Chondrocyte (in vitro differentiated cells): Measurements from ENCODE around the gene TAGLN3. TPM values are rescaled to one million over a fixed set of nuclear protein-coding genes. Genes with fewer than 3 reads are reported as not detected.
A peak's percentile ranks its signal among the peaks of the same experiment; 100 is the strongest.

ENCODE experiments used
- DNase-seq: peaks from one replicate; pipeline ENCODE4 v3.0.0; 2021; ENCODE audit warnings: mixed read lengths, low spot score
- H3K27ac Mint-ChIP-seq: one replicate; pipeline ENCODE4 v1.8.0; 2021; ENCODE audit warnings: mild to moderate bottlenecking, moderate library complexity, mixed read lengths; ENCODE audit not compliant: unreplicated experiment
- H3K27me3 Mint-ChIP-seq: 2 replicates; pipeline ENCODE4 v1.8.0; 2021; ENCODE audit warnings: low read depth, mixed read lengths
- H3K36me3 Mint-ChIP-seq: 2 replicates; pipeline ENCODE4 v1.8.0; 2021; ENCODE audit warnings: low read depth, mixed read lengths
- H3K4me1 Mint-ChIP-seq: 2 replicates; pipeline ENCODE4 v1.8.0; 2021; ENCODE audit warnings: low read depth, mild to moderate bottlenecking, mixed read lengths
- H3K4me3 Mint-ChIP-seq: one replicate; pipeline ENCODE4 v1.8.0; 2021; ENCODE audit warnings: mild to moderate bottlenecking, moderate library complexity, mixed read lengths; ENCODE audit not compliant: unreplicated experiment
- H3K9me3 Mint-ChIP-seq: 2 replicates; pipeline ENCODE4 v1.8.0; 2021; ENCODE audit warnings: low read depth, mixed read lengths
- CTCF ChIP-seq: fragments of 200-600 bp; sonication (generic); IDR thresholded peaks from 2 replicates; pipeline ENCODE4 v1.5.0; 2021; ENCODE audit warnings: antibody characterized with exemption, mild to moderate bottlenecking, moderate library complexity
- total RNA-seq: library from RNA; stranded (reverse); gene quantifications from 3 replicates; pipeline ENCODE4 v1.2.1, GENCODE V29; 2021

Gene TAGLN3
- total RNA-seq, 1 donor from 2014 or later: not detected

- no peaks in the 10 kb centered on the region for H3K9me3 Mint-ChIP-seq
Observed at GRCh38 chr3:112061152-112061551, 62.4 kb downstream of the TAGLN3 start.

More at GRCh38 chr3:112061152-112061551, 62.4 kb downstream of the TAGLN3 start:
- no peaks in the 10 kb centered on the region for H3K27me3 Mint-ChIP-seq
- peaks cover 24% of the 10 kb centered on the region for H3K4me1 Mint-ChIP-seq
- DNase-seq: no peak
- no peak for TF ChIP-seq CTCF
- H3K4me3 Mint-ChIP-seq: no peak overlapping the region
- peak overlapping the region; percentile 85 for H3K27ac Mint-ChIP-seq
- H3K36me3 Mint-ChIP-seq: no peaks in the 10 kb centered on the region

Other genes starting within 250 kb of the TAGLN3 start
- gene PHLDB2, start 139.7 kb upstream of the TAGLN3 start, total RNA-seq: 70.3 to 138 TPM (median 133 TPM) in 3 replicates
- gene ABHD10, start 19.9 kb upstream of the TAGLN3 start, total RNA-seq: 26.3 to 35.5 TPM (median 26.5 TPM) in 3 replicates
- not detected in 3 replicates for gene TMPRSS7, start 35.8 kb downstream of the TAGLN3 start, total RNA-seq
- 2.1 to 5.8 TPM (median 4.3 TPM) in 3 replicates for gene C3orf52, start 87.5 kb downstream of the TAGLN3 start, total RNA-seq
- gene GCSAM, start 134.3 kb downstream of the TAGLN3 start, total RNA-seq: not detected in 3 replicates